Activated CD8-positive, alpha-beta T cell treated with anti-CD3 and anti-CD28 coated beads for 36 hours (primary cell): Measurements from ENCODE around the gene AGAP2. TPM values are rescaled to one million over a fixed set of nuclear protein-coding genes. Genes with fewer than 3 reads are reported as not detected.
"Not testable (repeated sequence)": the region's sequence is repeated elsewhere in the genome, so short reads cannot be mapped to it uniquely, and the experiment has no call there.

Experiments
- ATAC-seq: fragments of 200-7000 bp; cut with Tn5 transposase; one replicate; pipeline ENCODE4 v1.10.0; 2021; ENCODE audit warnings: mild to moderate bottlenecking, moderate library complexity
- CTCF ChIA-PET: fragments of 350-600 bp; sonication (Branson Sonifier 250); formaldehyde crosslinking; loops from one replicate; lab custom pipeline; 2021; ENCODE audit warnings: antibody characterized with exemption; lab: Charles Lee
- POLR2A ChIA-PET: fragments of 350-600 bp; sonication (Branson Sonifier 250); formaldehyde crosslinking; loops from one replicate; lab custom pipeline; 2021; ENCODE audit warnings: antibody characterized with exemption; lab: Charles Lee
- DNase-seq: peaks from one replicate; pipeline ENCODE4 v3.0.0-alpha.2; 2020
- H3K27ac Mint-ChIP-seq: one replicate; pipeline ENCODE4 v1.8.0; 2021; ENCODE audit warnings: mild to moderate bottlenecking, mixed read lengths
- H3K27me3 Mint-ChIP-seq: one replicate; pipeline ENCODE4 v1.8.0; 2021; ENCODE audit warnings: mixed read lengths
- H3K36me3 Mint-ChIP-seq: one replicate; pipeline ENCODE4 v1.8.0; 2021; ENCODE audit warnings: low read depth, mixed read lengths
- H3K4me1 Mint-ChIP-seq: one replicate; pipeline ENCODE4 v1.8.0; 2021; ENCODE audit warnings: low read depth, mixed read lengths
- H3K4me3 Mint-ChIP-seq: one replicate; pipeline ENCODE4 v1.8.0; 2021; ENCODE audit warnings: mild to moderate bottlenecking, moderate library complexity, mixed read lengths
- H3K9me3 Mint-ChIP-seq: one replicate; pipeline ENCODE4 v1.8.0; 2021; ENCODE audit warnings: mixed read lengths
- CTCF ChIP-seq: fragments of 200-600 bp; IDR thresholded peaks from one replicate; pipeline ENCODE4 v1.8.0; 2022; ENCODE audit warnings: antibody characterized with exemption, mild to moderate bottlenecking
- intact Hi-C: fragments of 100-400 bp; cut with micrococcal nuclease; formaldehyde crosslinking; loops from one replicate; pipeline ENCODE4 v1.10.0; 2022
- microRNA-seq: library from miRNA; unstranded; fragments of <30 nt; microRNA quantifications from one replicate; pipeline ENCODE4 v1.2.0, GENCODE V29; 2022; ENCODE audit warnings: borderline microRNAs expressed, borderline replicate concordance
- total RNA-seq, 2 experiments: library from RNA; stranded (reverse); gene quantifications; one replicate each; pipeline ENCODE4 v1.2.3, GENCODE V29; 2021

Gene AGAP2
- total RNA-seq, 2 experiments from 2014 or later = 22.4 TPM

GRCh38 chr12:57687862-57688261 is 50.7 kb downstream of the AGAP2 start:
- Mint-ChIP-seq H3K4me1 (no peaks in the 10 kb centered on the region), H3K27ac (no peak overlapping the region), H3K9me3 (no peaks in the 10 kb centered on the region), H3K36me3 (no peaks in the 10 kb centered on the region), H3K27me3 (peaks cover 28% of the 10 kb centered on the region), H3K4me3 (no peak overlapping the region)
- ChIA-PET POLR2A (no interaction called here), CTCF (interaction anchor here (0.9 kb wide), 1 partner anchor 104 kb away, joined by 3 read pairs; no protein-coding TSS in a partner anchor)
- no peak for DNase-seq
- ATAC-seq = no peak
- TF ChIP-seq CTCF = no peak
- intact Hi-C loops = no loop called here

- DNase-seq (no peak), ATAC-seq (no peak)
- H3K27ac Mint-ChIP-seq = no peak overlapping the region
- H3K27me3 Mint-ChIP-seq = peaks cover 7% of the 10 kb centered on the region
- no peaks in the 10 kb centered on the region for H3K4me1 Mint-ChIP-seq
- CTCF ChIA-PET = interaction anchor here (1.0 to 1.3 kb wide), 2 partner anchors 52 to 96 kb away, joined by 4 to 5 read pairs; no protein-coding TSS in a partner anchor
- no peak for TF ChIP-seq CTCF
- intact Hi-C loops = no loop called here
- H3K4me3 Mint-ChIP-seq = no peak overlapping the region
- peaks cover 2% of the 10 kb centered on the region for H3K9me3 Mint-ChIP-seq
- POLR2A ChIA-PET = no interaction called here
- H3K36me3 Mint-ChIP-seq = no peaks in the 10 kb centered on the region
These were observed 58.8 kb downstream of the AGAP2 start for GRCh38 chr12:57679697-57680096.

- POLR2A ChIA-PET = interaction anchor here (0.6 kb wide), 1 partner anchor 58 kb away, joined by 3 read pairs; no protein-coding TSS in a partner anchor
- H3K9me3 Mint-ChIP-seq, H3K4me3 Mint-ChIP-seq, H3K36me3 Mint-ChIP-seq, H3K4me1 Mint-ChIP-seq, CTCF ChIA-PET, intact Hi-C loops, ATAC-seq, H3K27ac Mint-ChIP-seq, DNase-seq, H3K27me3 Mint-ChIP-seq: not testable (repeated sequence)
These were observed 60.6 kb downstream of the AGAP2 start for GRCh38 chr12:57677947-57678346.

- no peak for TF ChIP-seq CTCF
- no peaks in the 10 kb centered on the region for H3K4me1 Mint-ChIP-seq
- no peak overlapping the region for H3K4me3 Mint-ChIP-seq
- H3K9me3 Mint-ChIP-seq = no peaks in the 10 kb centered on the region
- ATAC-seq (no peak), DNase-seq (no peak)
- ChIA-PET CTCF (interaction anchor here (0.9 to 2.6 kb wide), 2 partner anchors 12 to 91 kb away, joined by 5 to 10 read pairs; no protein-coding TSS in a partner anchor), POLR2A (no interaction called here)
- no peaks in the 10 kb centered on the region for H3K36me3 Mint-ChIP-seq
- H3K27ac Mint-ChIP-seq = no peak overlapping the region
- intact Hi-C loops = no loop called here
- no peaks in the 10 kb centered on the region for H3K27me3 Mint-ChIP-seq
These were observed 63.9 kb downstream of the AGAP2 start for GRCh38 chr12:57674691-57675090.

Small RNA genes lying within 50 kb of the gene (microRNA-seq; reads per million reads assigned to microRNA genes)
- not detected for gene MIR6759

Other genes starting within 250 kb of the AGAP2 start
- gene DDIT3, start 218.2 kb downstream of the AGAP2 start, total RNA-seq = 10 to 100 TPM; 28.0 TPM
- 10 to 100 TPM; 46.5 to 47.3 TPM for gene MBD6, start 215.9 kb downstream of the AGAP2 start, total RNA-seq
- gene DCTN2, start 191.6 kb downstream of the AGAP2 start, total RNA-seq = 10 to 100 TPM; 66.2 to 68.6 TPM
- gene KIF5A, start 188.7 kb downstream of the AGAP2 start, total RNA-seq = 1 to 10 TPM; 1.2 to 1.3 TPM
- gene PIP4K2C, start 147.6 kb downstream of the AGAP2 start, total RNA-seq = 10 to 100 TPM; 10.7 to 12.3 TPM
- 10 to 100 TPM; 13.7 to 15.1 TPM for gene DTX3, start 133.9 kb downstream of the AGAP2 start, total RNA-seq
- gene ARHGEF25, start 127.3 kb downstream of the AGAP2 start, total RNA-seq = 1 to 10 TPM; 1.1 to 1.2 TPM
- 1 to 10 TPM in 1 of 2 experiments, under 1 TPM in 1; 0.61 to 1.4 TPM for gene B4GALNT1, start 105.5 kb downstream of the AGAP2 start, total RNA-seq
- gene OS9, start 44.6 kb downstream of the AGAP2 start, total RNA-seq = 10 to 100 TPM; 53.0 to 56.3 TPM
- 1 to 10 TPM; 6.9 to 7.5 TPM for gene TSPAN31, start 6.3 kb upstream of the AGAP2 start, total RNA-seq
- gene CDK4, start 13.6 kb upstream of the AGAP2 start, total RNA-seq = 100 to 1,000 TPM; 218 to 221 TPM
- gene MARCHF9, start 16.4 kb upstream of the AGAP2 start, total RNA-seq = 10 to 100 TPM; 23.4 to 24.3 TPM
- gene CYP27B1, start 28.3 kb upstream of the AGAP2 start, total RNA-seq = 1 to 10 TPM; 7.6 to 7.9 TPM
- 10 to 100 TPM; 29.6 to 34.1 TPM for gene METTL1, start 33.4 kb upstream of the AGAP2 start, total RNA-seq
- 1 to 10 TPM; 4.0 to 4.3 TPM for gene EEF1AKMT3, start 33.9 kb upstream of the AGAP2 start, total RNA-seq
- gene TSFM, start 44.0 kb upstream of the AGAP2 start, total RNA-seq = 10 to 100 TPM; 46.3 to 47.3 TPM
- gene AVIL, start 80.0 kb upstream of the AGAP2 start, total RNA-seq = under 1 TPM; 0.34 to 0.49 TPM
- gene CTDSP2, start 108.0 kb upstream of the AGAP2 start, total RNA-seq = 10 to 100 TPM; 67.1 to 67.2 TPM
- 10 to 100 TPM; 15.8 to 16.7 TPM for gene ATP23, start 202.8 kb upstream of the AGAP2 start, total RNA-seq